HepG2 (cell line): Measurements from ENCODE around the gene AP3M1. TPM values are rescaled to one million over a fixed set of nuclear protein-coding genes. Genes with fewer than 3 reads are reported as not detected.

Experiments used
- AGO2 ChIP-seq: fragments of 200-400 bp; formaldehyde crosslinking; optimal IDR thresholded peaks from 2 replicates; pipeline ENCODE3; 2017; ENCODE audit warnings: mild to moderate bottlenecking, low read depth, low read length, moderate library complexity
- BATF2 ChIP-seq: sonication (generic); formaldehyde crosslinking; IDR thresholded peaks from 2 replicates; pipeline ENCODE4 v1.8.0; 2022; ENCODE audit warnings: mild to moderate bottlenecking, missing genetic modification reagents, moderate library complexity
- DPF2 ChIP-seq: sonication (generic); formaldehyde crosslinking; IDR thresholded peaks from 2 replicates; pipeline ENCODE4 v1.4.0; 2020; ENCODE audit warnings: mild to moderate bottlenecking, low read depth, missing genetic modification reagents, borderline replicate concordance
- GMEB2 ChIP-seq: IDR thresholded peaks from 2 replicates; pipeline ENCODE4 v1.6.1; 2016; ENCODE audit warnings: missing biosample characterization, missing genetic modification reagents, low read depth
- KDM5B ChIP-seq: sonication (generic); formaldehyde crosslinking; IDR thresholded peaks from 2 replicates; pipeline ENCODE4 v1.4.0; 2020; ENCODE audit warnings: missing genetic modification reagents, mild to moderate bottlenecking, borderline replicate concordance
- POGZ ChIP-seq: sonication (generic); formaldehyde crosslinking; IDR thresholded peaks from 2 replicates; pipeline ENCODE4 v1.4.0; 2020; ENCODE audit warnings: mild to moderate bottlenecking, missing genetic modification reagents
- RBM39 ChIP-seq: fragments of 200-400 bp; formaldehyde crosslinking; IDR thresholded peaks from one replicate; pipeline ENCODE4 v1.6.1; 2018; ENCODE audit warnings: antibody characterized with exemption, mild to moderate bottlenecking, low read depth, low read length; ENCODE audit not compliant: poor library complexity, severe bottlenecking
- ZHX1 ChIP-seq: sonication (generic); formaldehyde crosslinking; IDR thresholded peaks from 2 replicates; pipeline ENCODE4 v1.8.1; 2022; ENCODE audit warnings: low read depth, mild to moderate bottlenecking, missing genetic modification reagents
- ZNF12 ChIP-seq: sonication (generic); formaldehyde crosslinking; IDR thresholded peaks from 2 replicates; pipeline ENCODE4 v1.5.0; 2020; ENCODE audit warnings: missing genetic modification reagents
- ZNF761 ChIP-seq: sonication (generic); formaldehyde crosslinking; conservative IDR thresholded peaks from 2 replicates; pipeline ENCODE4 v1.4.0; 2020; ENCODE audit warnings: mild to moderate bottlenecking, missing genetic modification reagents
- ZNF781 ChIP-seq: sonication (generic); formaldehyde crosslinking; IDR thresholded peaks from 2 replicates; pipeline ENCODE4 v1.5.1; 2020; ENCODE audit warnings: borderline replicate concordance, mild to moderate bottlenecking, missing genetic modification reagents; ENCODE audit errors: not compliant biosample characterization
- polyA plus RNA-seq, 8 experiments: library from polyadenylated mRNA; depleted of rRNA in 3 of 8; stranded (reverse) in 7 of 8; unstranded in 1 of 8; fragments of >200 nt; fragmentation: Illumina TruSeq in 4 of 8; extraction: Trizol in 4 of 8; gene quantifications; 2 replicates each; pipeline versions ENCODE4 v1.2.1 to v1.2.3, GENCODE V29; 2011 to 2016; ENCODE audit warnings: low read depth in 4 of 8, missing spikeins in 1 of 8, mixed read lengths in 1 of 8; ENCODE audit not compliant: insufficient read depth in 1 of 8
- total RNA-seq, 5 experiments: library from RNA; depleted of rRNA; stranded (reverse); fragments of >200 nt; fragmentation: Illumina TruSeq; extraction: Trizol; gene quantifications; 2 replicates each; pipeline ENCODE4 v1.2.3, GENCODE V29; 2016; ENCODE audit warnings: low read depth in 1 of 5
- TF ChIP-seq, protein P1 (sequence below): sonication (generic); formaldehyde crosslinking; IDR thresholded peaks from 2 replicates; pipeline ENCODE4 v1.4.0; 2020; ENCODE audit warnings: mild to moderate bottlenecking, missing genetic modification reagents
- TF ChIP-seq, protein P2 (sequence below): IDR thresholded peaks from 2 replicates; pipeline ENCODE4 v1.6.1; 2018; ENCODE audit warnings: missing genetic modification reagents
- TF ChIP-seq, protein P3 (sequence below): sonication (generic); formaldehyde crosslinking; IDR thresholded peaks from 2 replicates; pipeline ENCODE4 v1.5.1; 2020; ENCODE audit warnings: mild to moderate bottlenecking, missing genetic modification reagents, borderline replicate concordance

AP3M1 gene
- total and polyA plus RNA-seq, 2 of the 13 experiments (the other 11 are each of a cell fraction or from before 2014, with no cell fraction given): 29.0 to 31.6 TPM

GRCh38 chr10:74150990-74151878, 606 bp upstream of the AP3M1 start, which contains the start of gene ADK (continued):
- TF ChIP-seq BATF2 (CRISPR knock-in tag): no peak; the same call in 1 of the 2 replicates
- TF ChIP-seq ZNF781: no peak
- TF ChIP-seq DPF2 (CRISPR knock-in tag): 0 out of 2 replicates have a peak, but pooled peaks have one; percentile 25
- TF ChIP-seq, protein P1, sequence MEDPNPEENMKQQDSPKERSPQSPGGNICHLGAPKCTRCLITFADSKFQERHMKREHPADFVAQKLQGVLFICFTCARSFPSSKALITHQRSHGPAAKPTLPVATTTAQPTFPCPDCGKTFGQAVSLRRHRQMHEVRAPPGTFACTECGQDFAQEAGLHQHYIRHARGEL (CRISPR knock-in tag): no peak
- 0 out of 2 replicates have a peak, but pooled peaks have one; percentile 25 for TF ChIP-seq ZNF12
- TF ChIP-seq KDM5B (CRISPR knock-in tag): peak; percentile 81
- TF ChIP-seq ZNF761 (CRISPR knock-in tag): 0 out of 2 replicates have a peak, but pooled peaks have one; percentile 55
- peak; percentile 23; the same call in 1 of the 2 replicates for TF ChIP-seq POGZ (CRISPR knock-in tag)
- TF ChIP-seq RBM39: peak; percentile 87
- TF ChIP-seq AGO2: peak; percentile 71
- peak; percentile 34; the same call in 1 of the 2 replicates for TF ChIP-seq ZHX1
- TF ChIP-seq, protein P2, sequence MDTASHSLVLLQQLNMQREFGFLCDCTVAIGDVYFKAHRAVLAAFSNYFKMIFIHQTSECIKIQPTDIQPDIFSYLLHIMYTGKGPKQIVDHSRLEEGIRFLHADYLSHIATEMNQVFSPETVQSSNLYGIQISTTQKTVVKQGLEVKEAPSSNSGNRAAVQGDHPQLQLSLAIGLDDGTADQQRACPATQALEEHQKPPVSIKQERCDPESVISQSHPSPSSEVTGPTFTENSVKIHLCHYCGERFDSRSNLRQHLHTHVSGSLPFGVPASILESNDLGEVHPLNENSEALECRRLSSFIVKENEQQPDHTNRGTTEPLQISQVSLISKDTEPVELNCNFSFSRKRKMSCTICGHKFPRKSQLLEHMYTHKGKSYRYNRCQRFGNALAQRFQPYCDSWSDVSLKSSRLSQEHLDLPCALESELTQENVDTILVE (CRISPR knock-in tag): no peak
- TF ChIP-seq, protein P3, sequence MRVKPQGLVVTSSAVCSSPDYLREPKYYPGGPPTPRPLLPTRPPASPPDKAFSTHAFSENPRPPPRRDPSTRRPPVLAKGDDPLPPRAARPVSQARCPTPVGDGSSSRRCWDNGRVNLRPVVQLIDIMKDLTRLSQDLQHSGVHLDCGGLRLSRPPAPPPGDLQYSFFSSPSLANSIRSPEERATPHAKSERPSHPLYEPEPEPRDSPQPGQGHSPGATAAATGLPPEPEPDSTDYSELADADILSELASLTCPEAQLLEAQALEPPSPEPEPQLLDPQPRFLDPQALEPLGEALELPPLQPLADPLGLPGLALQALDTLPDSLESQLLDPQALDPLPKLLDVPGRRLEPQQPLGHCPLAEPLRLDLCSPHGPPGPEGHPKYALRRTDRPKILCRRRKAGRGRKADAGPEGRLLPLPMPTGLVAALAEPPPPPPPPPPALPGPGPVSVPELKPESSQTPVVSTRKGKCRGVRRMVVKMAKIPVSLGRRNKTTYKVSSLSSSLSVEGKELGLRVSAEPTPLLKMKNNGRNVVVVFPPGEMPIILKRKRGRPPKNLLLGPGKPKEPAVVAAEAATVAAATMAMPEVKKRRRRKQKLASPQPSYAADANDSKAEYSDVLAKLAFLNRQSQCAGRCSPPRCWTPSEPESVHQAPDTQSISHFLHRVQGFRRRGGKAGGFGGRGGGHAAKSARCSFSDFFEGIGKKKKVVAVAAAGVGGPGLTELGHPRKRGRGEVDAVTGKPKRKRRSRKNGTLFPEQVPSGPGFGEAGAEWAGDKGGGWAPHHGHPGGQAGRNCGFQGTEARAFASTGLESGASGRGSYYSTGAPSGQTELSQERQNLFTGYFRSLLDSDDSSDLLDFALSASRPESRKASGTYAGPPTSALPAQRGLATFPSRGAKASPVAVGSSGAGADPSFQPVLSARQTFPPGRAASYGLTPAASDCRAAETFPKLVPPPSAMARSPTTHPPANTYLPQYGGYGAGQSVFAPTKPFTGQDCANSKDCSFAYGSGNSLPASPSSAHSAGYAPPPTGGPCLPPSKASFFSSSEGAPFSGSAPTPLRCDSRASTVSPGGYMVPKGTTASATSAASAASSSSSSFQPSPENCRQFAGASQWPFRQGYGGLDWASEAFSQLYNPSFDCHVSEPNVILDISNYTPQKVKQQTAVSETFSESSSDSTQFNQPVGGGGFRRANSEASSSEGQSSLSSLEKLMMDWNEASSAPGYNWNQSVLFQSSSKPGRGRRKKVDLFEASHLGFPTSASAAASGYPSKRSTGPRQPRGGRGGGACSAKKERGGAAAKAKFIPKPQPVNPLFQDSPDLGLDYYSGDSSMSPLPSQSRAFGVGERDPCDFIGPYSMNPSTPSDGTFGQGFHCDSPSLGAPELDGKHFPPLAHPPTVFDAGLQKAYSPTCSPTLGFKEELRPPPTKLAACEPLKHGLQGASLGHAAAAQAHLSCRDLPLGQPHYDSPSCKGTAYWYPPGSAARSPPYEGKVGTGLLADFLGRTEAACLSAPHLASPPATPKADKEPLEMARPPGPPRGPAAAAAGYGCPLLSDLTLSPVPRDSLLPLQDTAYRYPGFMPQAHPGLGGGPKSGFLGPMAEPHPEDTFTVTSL (CRISPR knock-in tag): no peak
- TF ChIP-seq GMEB2: no peak
